ENCODE results near the gene CPNE4.

DNA sequence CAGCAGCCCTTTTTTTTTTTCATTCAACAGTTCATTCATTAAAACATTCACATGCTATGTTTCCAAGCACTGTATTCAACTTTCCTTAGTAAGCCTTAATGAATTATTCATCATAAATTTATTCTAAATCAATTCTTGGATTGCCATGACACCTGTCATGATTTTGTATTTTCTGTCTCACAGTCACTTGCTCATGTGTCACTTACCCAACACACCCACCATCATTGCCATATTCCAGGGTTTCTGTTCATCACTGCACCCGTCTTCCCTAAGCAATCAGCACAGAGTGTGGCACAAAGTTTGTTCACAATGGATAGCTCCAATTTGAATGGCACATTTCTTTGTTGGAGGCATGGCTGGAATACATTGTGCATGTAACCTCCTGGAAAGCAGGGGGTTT lies 27.2 kb downstream of the CPNE4 start:
- no peak for TF ChIP-seq POLR2A (IDR thresholded peaks at IDR 0.05; ENCODE audit: low read length)
- TF ChIP-seq GATA1 (IDR thresholded peaks at IDR 0.05; ENCODE audit: low read depth, low read length), result no peak

All from erythroblast (primary cell).